ENCODE measurements around the gene LRRC37A3.
"Not testable (repeated sequence)": the region's sequence is repeated elsewhere in the genome, so short reads cannot be mapped to it uniquely, and the experiment has no call there.

Gene LRRC37A3

GRCh38 chr17:64920419-64921172 is 1.3 kb upstream of the LRRC37A3 start:
- in situ Hi-C loops (cut with MboI; ENCODE audit: low pct_unique_long_range_greater_than_20kb, low sequenced_read_pairs, unreplicated experiment), result no loop called here
- no peak for TF ChIP-seq CTCF (IDR thresholded peaks at IDR 0.05; ENCODE audit: extremely low read depth, insufficient read depth, missing control alignments)
- DNase-seq (ENCODE audit: low spot score), result no peak

- DNase-seq (ENCODE audit: low spot score), result no peak
- in situ Hi-C loops (cut with MboI; ENCODE audit: low pct_unique_long_range_greater_than_20kb, low sequenced_read_pairs, unreplicated experiment), result no loop called here
- TF ChIP-seq CTCF (IDR thresholded peaks at IDR 0.05; ENCODE audit: extremely low read depth, insufficient read depth, missing control alignments), result no peak
These were observed 744 bp upstream of the LRRC37A3 start for GRCh38 chr17:64920026-64920418.

DNA sequence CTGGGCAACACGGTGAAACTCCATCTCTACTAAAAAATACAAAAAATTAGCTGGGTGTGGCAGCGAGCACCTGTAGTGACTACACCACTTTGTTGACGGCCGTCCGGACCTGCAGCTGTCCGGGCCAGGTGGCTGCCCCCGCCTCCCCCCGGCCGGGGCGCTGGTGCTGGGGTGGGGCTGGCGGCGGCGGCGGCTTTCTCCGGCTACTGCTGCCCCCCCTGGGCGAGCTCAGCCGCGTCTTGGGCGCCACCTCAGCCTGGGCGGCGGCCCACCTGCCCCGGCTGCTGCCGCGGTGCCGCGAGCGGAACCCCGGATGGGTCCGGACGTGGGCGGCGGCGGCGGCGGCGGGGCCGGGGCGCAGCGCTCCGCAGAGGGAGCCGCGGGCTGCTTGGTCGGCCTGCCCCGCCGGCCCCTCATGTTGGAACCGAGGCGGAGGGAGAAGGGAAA is 413 bp downstream of the LRRC37A3 start:
- DNase-seq (ENCODE audit: low spot score), result peak; percentile 54
- in situ Hi-C loops (cut with MboI; ENCODE audit: low pct_unique_long_range_greater_than_20kb, low sequenced_read_pairs, unreplicated experiment), result not testable (repeated sequence)

DNA sequence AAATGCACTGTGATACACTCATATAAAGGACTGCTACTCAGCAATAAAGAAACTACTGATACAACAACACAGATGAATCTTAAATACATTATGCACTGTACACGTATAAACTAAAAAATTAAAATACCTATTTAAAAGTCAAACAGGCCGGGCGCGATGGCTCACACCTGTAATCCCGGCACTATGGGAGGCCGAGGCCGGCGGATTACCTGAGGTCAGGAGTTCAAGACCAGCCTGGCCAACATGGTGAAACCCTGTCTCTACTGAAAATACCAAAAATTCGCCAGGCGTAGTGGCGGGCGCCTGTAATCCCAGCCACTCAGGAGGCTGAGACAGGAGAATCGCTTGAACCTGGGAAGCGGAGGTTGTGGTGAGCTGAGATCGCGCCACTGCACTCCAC is 1.7 kb downstream of the LRRC37A3 start:
- in situ Hi-C loops (cut with MboI; ENCODE audit: low pct_unique_long_range_greater_than_20kb, low sequenced_read_pairs, unreplicated experiment); DNase-seq (ENCODE audit: low spot score): not testable (repeated sequence)

DNA sequence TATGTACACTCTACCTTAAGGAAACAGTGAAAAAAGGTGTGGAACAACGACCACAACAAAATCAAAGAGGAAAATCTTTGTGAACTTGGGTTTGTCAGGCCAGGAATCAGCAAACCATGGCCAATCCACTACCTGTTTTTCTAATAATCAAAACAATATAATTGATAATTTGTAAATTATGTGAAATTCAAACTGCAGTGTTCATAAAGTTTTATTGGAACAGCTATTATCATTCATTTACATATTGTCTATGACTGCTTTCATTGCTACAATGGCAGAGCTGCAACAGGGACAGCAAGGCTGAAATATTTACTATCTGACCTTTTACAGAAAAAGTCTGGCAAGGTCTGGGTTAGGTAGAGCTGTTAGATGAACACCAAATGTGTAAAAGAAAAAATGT is 4.0 kb downstream of the LRRC37A3 start:
- DNase-seq (ENCODE audit: low spot score); in situ Hi-C loops (cut with MboI; ENCODE audit: low pct_unique_long_range_greater_than_20kb, low sequenced_read_pairs, unreplicated experiment): not testable (repeated sequence)

- DNase-seq (ENCODE audit: low spot score); in situ Hi-C loops (cut with MboI; ENCODE audit: low pct_unique_long_range_greater_than_20kb, low sequenced_read_pairs, unreplicated experiment): not testable (repeated sequence)
These were observed 9.1 kb downstream of the LRRC37A3 start for GRCh38 chr17:64910191-64910514.

DNA sequence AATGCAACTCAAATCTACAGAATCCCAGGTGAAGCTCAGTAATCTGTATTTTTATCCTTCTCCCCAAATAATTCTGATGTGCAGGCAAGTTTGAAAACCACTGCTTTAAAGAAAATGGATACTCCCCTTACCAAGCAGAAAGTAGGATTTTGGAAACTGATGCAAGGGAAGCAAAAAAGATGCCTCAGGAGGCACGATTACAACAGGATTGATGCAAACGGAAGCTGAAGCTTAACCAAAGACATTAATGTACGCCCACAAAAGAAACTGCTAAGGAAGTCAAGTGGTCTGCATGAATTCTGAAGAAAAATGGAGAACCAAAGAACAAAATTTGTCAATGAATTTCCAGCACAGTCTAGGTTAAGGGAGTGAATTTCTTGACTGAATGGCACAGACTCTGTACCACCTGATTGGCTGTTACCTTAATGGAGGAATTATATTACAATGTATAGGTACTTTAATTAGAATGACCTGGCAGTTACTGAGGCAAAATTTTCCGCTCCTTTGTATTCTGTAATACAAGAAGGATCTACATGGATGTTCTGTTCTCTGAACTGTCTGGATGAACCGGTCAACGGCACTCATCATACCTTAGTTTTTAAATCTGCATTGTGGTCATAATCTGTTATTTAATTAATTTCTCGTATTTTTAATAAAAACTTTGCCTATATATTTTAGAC is 9.6 kb downstream of the LRRC37A3 start:
- in situ Hi-C loops (cut with MboI; ENCODE audit: low pct_unique_long_range_greater_than_20kb, low sequenced_read_pairs, unreplicated experiment), result not testable (repeated sequence)

GRCh38 chr17:64904069-64904468 is 15.2 kb downstream of the LRRC37A3 start:
- in situ Hi-C loops (cut with MboI; ENCODE audit: low pct_unique_long_range_greater_than_20kb, low sequenced_read_pairs, unreplicated experiment); DNase-seq (ENCODE audit: low spot score): not testable (repeated sequence)

More for the DNA sequence above, 9.6 kb downstream of the LRRC37A3 start:
- DNase-seq (ENCODE audit: low spot score), result not testable (repeated sequence)

DNA sequence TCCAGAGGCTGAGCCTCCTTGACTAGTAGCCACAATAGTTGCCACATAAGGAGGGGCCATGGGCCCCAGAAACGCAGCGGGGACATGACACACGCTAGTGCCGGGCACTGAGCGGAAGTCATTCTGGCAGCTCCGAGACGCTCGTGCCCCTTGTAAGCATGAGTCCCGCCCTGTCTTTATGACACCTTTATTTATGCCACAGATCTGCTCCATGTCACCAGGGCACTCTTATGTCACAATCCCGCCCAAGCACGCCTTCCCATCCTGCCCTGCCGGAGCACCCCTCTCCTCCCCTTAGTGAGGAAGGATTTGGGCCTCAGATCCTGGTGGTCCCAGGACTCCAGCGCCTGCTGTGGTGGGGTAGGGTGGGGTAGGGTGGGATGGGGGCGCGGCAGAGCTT is 22.1 kb downstream of the LRRC37A3 start:
- DNase-seq (ENCODE audit: low spot score); in situ Hi-C loops (cut with MboI; ENCODE audit: low pct_unique_long_range_greater_than_20kb, low sequenced_read_pairs, unreplicated experiment): not testable (repeated sequence)

- in situ Hi-C loops (cut with MboI; ENCODE audit: low pct_unique_long_range_greater_than_20kb, low sequenced_read_pairs, unreplicated experiment); DNase-seq (ENCODE audit: low spot score): not testable (repeated sequence)
These were observed 45.1 kb downstream of the LRRC37A3 start for GRCh38 chr17:64874210-64874609.

Measured in GM13977 (cell line).